ENCODE results near the gene ATP2A3. TPM values are rescaled to one million over a fixed set of nuclear protein-coding genes. Genes with fewer than 3 reads are reported as not detected.
A peak's percentile ranks its signal among the peaks of the same experiment; 100 is the strongest.

ATP2A3 gene
- total and polyA plus RNA-seq, 8 donors = 5.8 to 53.5 (median 7.4) TPM

DNA sequence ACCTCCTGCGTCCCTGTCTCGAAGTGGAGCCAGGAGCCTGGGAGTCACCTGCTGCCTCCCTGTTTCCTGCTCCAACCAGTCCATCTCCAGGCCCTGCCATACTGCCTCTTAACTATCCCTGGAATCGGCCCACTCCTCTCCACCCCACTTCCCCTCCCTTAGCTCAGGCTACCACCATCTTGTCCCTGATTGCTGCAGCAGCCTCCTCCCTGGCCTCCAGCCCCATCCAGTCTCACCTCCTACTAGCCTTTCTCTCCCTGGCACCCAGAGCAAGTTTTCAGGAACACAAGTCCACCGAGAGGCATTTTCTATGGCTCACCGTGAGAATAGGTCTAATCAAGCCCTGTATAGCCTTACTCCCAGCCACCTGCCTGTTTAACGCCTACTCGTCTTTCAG, 70.5 kb downstream of the ATP2A3 start:
- Histone ChIP-seq H3K4me1 (peaks cover 32 to 69% of the 10 kb centered on the region in 2 donors), H3K27me3 (no peaks in the 10 kb centered on the region), H3K4me3 (peak overlapping the region; percentile 48 to 91), H3K9me3 (no peaks in the 10 kb centered on the region), H3K36me3 (peaks cover 0 to 16% of the 10 kb centered on the region in 2 donors), H3K27ac (peak overlapping the region; percentile 75 to 87)
- intact Hi-C loops (cut with DNase I) = no loop called here
- DNase-seq = no peak
- TF ChIP-seq, protein P1, sequence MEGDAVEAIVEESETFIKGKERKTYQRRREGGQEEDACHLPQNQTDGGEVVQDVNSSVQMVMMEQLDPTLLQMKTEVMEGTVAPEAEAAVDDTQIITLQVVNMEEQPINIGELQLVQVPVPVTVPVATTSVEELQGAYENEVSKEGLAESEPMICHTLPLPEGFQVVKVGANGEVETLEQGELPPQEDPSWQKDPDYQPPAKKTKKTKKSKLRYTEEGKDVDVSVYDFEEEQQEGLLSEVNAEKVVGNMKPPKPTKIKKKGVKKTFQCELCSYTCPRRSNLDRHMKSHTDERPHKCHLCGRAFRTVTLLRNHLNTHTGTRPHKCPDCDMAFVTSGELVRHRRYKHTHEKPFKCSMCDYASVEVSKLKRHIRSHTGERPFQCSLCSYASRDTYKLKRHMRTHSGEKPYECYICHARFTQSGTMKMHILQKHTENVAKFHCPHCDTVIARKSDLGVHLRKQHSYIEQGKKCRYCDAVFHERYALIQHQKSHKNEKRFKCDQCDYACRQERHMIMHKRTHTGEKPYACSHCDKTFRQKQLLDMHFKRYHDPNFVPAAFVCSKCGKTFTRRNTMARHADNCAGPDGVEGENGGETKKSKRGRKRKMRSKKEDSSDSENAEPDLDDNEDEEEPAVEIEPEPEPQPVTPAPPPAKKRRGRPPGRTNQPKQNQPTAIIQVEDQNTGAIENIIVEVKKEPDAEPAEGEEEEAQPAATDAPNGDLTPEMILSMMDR (IDR thresholded peaks at IDR 0.05) = no peak
- no peak for ATAC-seq

- TF ChIP-seq, protein P1 (IDR thresholded peaks at IDR 0.05) = no peak
- Histone ChIP-seq H3K27me3 (no peaks in the 10 kb centered on the region), H3K27ac (peak within 1 kb of the TSS; percentile 75 to 87), H3K4me3 (peak within 1 kb of the TSS; percentile 65 to 91), H3K36me3 (peaks cover 0 to 12% of the 10 kb centered on the region in 2 donors), H3K9me3 (no peaks in the 10 kb centered on the region), H3K4me1 (peaks cover 32 to 73% of the 10 kb centered on the region in 2 donors)
- peak; percentile 82 for ATAC-seq
- intact Hi-C loops (cut with DNase I) = no loop called here
- peak; percentile 79 to 96 (median 90) for DNase-seq
Observed at GRCh38 chr17:3893003-3893719, 71.1 kb downstream of the ATP2A3 start, which contains the start of gene CAMKK1. CAMKK1 (minus strand) TSS chr17:3893053; CDS start chr17:3885687, 7,366 bp downstream.

GRCh38 chr17:3892095-3892998, 71.9 kb downstream of the ATP2A3 start:
- Histone ChIP-seq H3K27ac (peak overlapping the region; percentile 19 to 80), H3K27me3 (no peaks in the 10 kb centered on the region), H3K4me3 (peak overlapping the region; percentile 65 to 91), H3K9me3 (no peaks in the 10 kb centered on the region), H3K36me3 (peaks cover 0 to 4% of the 10 kb centered on the region in 2 donors), H3K4me1 (peaks cover 32 to 81% of the 10 kb centered on the region in 2 donors)
- TF ChIP-seq, protein P1 (IDR thresholded peaks at IDR 0.05) = no peak
- intact Hi-C loops (cut with DNase I) = no loop called here
- peak; percentile 42 for ATAC-seq
- DNase-seq = peak in 2 of 4 donors; percentile 92 to 94

GRCh38 chr17:3891626-3892094, 72.6 kb downstream of the ATP2A3 start:
- TF ChIP-seq, protein P1 (IDR thresholded peaks at IDR 0.05) = no peak
- Histone ChIP-seq H3K36me3 (no peaks in the 10 kb centered on the region), H3K27me3 (no peaks in the 10 kb centered on the region), H3K4me1 (peaks cover 32 to 86% of the 10 kb centered on the region in 2 donors), H3K27ac (peak overlapping the region in 1 of 2 donors; percentile 80), H3K9me3 (no peaks in the 10 kb centered on the region), H3K4me3 (peak overlapping the region; percentile 65 to 91)
- DNase-seq = no peak
- intact Hi-C loops (cut with DNase I) = no loop called here
- no peak for ATAC-seq

GRCh38 chr17:3890878-3891219, 73.4 kb downstream of the ATP2A3 start:
- ATAC-seq (no peak), DNase-seq (no peak)
- Histone ChIP-seq H3K27ac (no peak overlapping the region), H3K4me1 (peaks cover 32 to 86% of the 10 kb centered on the region in 2 donors), H3K36me3 (no peaks in the 10 kb centered on the region), H3K9me3 (no peaks in the 10 kb centered on the region), H3K4me3 (no peak overlapping the region), H3K27me3 (no peaks in the 10 kb centered on the region)
- TF ChIP-seq, protein P1 (IDR thresholded peaks at IDR 0.05) = no peak
- intact Hi-C loops (cut with DNase I) = no loop called here

All from left lung (tissue), 10 donors.